HG03342 (cell line): ENCODE measurements around the gene NT5C1A.

Experiments
- ATAC-seq: cut with Tn5 transposase; IDR thresholded peaks from one replicate; pipeline ENCODE4 v1.9.1; 2021; ENCODE audit warnings: mild to moderate bottlenecking, moderate library complexity; ENCODE audit not compliant: unreplicated experiment

The NT5C1A gene

DNA sequence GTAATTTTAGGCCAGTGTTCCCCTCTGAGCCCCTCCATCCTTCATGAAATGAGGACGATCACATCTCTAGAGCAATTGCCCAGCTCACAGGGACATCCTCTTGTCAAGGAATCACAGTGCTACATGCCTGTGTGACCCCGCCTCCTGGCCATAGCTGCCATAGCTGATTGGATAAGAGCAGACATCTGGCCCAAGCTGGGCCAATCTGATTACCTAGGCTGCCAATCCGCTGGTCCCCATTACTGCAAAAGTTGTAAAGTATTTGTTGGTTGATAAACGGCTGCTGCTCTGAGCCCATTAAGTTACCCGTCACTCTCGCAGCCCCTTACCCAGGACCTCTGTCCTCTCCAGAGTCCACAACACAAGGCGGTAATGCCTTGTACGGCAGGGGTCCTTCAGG is 8.3 kb downstream of the NT5C1A start:
- ATAC-seq = no peak

GRCh38 chr1:39662861-39663260 is 9.0 kb downstream of the NT5C1A start:
- ATAC-seq = no peak

DNA sequence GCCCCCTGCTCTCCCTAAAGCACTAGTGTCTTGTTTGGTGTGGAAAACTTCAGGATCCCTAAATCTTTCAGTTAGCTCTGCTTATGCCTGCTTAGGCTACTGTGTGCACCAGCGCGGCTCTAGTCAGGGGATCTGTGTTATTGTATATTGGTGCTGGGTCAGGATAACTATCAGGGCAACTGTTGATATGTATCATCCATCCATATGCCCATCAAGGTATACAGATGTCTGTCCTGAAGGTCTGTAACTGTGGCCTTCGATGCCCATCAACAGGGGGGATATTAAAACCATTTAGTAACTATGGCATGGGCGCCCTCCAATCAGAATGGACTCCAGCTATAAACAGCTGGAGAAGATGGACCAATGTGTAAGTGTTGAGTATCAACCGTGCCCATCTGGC is 12.4 kb downstream of the NT5C1A start:
- ATAC-seq = no peak

DNA sequence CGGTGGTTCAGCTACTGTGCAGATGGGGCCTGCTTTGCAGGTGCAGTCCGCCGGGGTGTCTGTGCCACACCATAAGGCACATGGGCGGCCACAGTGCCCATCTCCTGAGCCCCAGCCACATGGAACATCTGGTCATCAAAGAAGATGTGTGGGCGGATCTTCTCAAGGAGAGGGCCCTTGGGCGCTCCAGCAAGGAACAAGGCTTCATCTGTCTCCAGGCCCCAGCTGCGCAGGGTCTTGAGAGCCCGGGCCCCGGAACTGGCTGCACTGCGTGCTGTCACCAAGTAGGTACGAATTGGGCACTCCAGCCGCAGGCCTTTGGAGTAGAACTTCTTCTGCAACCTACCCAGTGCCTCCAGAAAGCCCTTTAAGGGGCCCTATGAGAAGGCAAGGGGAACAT is 12.8 kb downstream of the NT5C1A start:
- ATAC-seq = no peak

- no peak for ATAC-seq
These were observed 13.9 kb downstream of the NT5C1A start for GRCh38 chr1:39657923-39658485.

DNA sequence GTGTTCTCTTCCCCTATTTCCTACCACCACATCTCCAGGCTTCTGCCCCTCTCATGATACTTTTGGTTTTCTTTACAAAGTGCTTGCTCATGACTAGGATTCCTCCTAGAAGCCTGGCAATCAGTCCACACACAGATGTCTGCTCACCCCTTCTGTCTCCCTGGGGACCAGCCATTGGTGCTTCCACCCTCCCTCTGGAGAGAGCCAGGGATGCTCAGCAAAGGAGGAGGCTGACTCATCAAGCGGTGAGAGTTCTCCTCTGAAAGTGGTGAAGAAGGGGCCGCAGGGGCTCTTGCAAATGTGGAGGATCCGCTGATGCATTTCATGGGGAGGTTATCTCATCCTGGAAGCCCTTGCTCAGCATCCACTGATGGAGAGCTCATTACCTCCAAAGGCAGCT is 14.5 kb downstream of the NT5C1A start:
- ATAC-seq = no peak

GRCh38 chr1:39656391-39656790 is 15.5 kb downstream of the NT5C1A start:
- ATAC-seq = no peak

- no peak for ATAC-seq
These were observed 16.2 kb downstream of the NT5C1A start for GRCh38 chr1:39655578-39656268.

GRCh38 chr1:39654291-39654690 is 17.6 kb downstream of the NT5C1A start:
- ATAC-seq = no peak

DNA sequence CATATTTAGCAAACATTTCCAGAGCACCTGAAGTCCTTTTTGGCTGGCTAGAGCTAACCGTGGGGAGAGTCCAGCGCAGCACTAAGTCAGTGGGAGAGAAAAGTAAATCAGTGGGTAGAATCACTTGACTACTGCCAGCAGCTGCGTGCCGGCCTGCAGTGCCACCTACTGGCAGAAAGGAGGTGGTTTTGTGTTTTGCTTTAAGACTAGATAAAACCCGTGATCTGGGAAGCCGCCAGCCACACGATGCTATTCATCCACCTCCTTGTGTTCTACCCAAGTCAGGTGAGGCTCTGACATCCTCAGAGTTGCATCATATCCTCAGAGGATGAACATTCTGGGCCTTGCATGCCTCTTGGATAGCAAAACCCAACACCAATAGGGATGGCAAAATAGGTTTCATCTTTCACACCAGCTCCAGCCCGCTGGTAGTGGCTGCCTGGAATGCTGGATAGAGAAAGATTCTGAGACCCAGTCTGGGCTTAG is 18.3 kb downstream of the NT5C1A start:
- ATAC-seq = no peak

GRCh38 chr1:39652554-39652953 is 19.4 kb downstream of the NT5C1A start:
- no peak for ATAC-seq

- ATAC-seq = no peak
These were observed 19.8 kb downstream of the NT5C1A start for GRCh38 chr1:39652105-39652504.

DNA sequence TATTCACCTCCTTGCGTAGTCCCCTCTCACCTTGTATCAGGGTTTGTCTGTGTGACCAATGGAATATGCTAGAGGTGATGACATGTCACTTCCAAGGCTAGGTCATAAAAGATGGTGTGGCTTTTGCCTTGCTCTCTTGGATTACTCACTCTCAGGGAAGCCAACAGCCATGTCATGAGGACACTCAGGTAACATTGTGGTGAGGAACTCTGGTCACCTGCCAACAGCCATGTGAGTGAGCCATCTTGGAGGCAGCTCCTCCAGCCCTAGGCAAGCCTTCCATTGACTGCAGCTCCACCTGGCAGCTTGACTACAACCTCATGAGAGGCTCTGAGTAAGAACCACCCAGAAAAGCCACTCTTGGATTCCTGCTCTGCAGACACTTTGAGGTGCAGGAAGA is 21.5 kb downstream of the NT5C1A start:
- no peak for ATAC-seq

- ATAC-seq = no peak
These were observed 22.2 kb downstream of the NT5C1A start for GRCh38 chr1:39649636-39650185.

DNA sequence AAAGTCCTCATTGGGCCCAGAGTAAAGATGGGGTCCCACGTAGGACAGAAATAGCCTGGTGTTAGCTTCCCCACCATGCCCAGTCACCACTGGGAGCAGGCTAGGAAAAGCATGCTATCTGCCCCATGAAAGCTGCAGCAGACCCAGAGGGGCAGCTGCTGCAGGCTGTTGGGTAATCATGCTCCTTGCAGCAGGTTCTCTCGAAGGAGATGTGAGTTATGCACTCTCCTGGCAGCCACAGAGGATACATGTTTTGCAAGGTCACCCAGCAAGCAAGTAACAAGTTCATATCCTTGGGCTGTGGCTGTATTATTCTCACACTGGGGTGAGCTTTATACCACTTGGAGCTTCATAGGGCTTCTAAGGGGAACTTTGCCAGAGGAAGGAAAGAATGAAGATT is 23.4 kb downstream of the NT5C1A start:
- no peak for ATAC-seq

DNA sequence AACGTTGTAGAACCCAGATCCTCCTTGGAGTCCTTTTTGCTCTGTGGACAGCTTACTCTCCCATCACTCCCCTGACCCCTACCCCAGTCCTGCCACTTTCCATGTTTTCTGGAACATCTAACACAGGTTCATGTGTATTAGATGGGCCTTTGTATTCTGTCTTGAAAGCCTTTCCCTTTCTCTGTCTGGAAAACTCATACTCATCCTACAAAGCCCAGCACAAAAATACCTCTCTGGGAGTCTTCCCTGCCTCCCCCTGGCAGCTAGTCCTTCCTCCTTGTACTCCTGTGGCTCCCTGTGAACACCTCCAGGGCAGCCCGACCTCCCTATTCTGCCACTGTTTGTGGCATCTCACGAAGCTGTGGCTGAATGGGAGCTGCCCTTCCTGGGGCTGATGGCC is 24.7 kb downstream of the NT5C1A start:
- ATAC-seq = no peak

GRCh38 chr1:39646232-39647081 is 25.4 kb downstream of the NT5C1A start:
- no peak for ATAC-seq

GRCh38 chr1:39645411-39646043 is 26.4 kb downstream of the NT5C1A start:
- no peak for ATAC-seq

- no peak for ATAC-seq
These were observed 28.2 kb downstream of the NT5C1A start for GRCh38 chr1:39643705-39644104.

DNA sequence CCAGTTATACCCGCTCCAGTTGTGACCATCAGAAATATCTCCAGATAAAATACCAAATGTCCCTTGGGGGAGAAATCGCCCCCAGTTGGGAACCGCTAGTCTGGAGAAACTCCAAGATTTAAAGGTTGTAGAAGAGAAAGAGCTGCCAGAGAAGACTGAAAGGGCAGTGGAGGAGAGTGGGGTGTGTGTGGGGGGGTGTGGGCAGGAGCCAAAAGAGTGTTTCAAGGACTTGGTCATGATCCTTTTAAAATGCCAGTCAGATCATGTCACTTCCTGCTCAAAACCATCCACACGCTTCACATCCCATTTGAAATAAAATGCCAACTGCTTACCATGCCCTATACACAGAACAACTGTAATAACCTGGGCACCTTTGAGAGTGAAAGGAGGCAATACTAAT is 29.1 kb downstream of the NT5C1A start:
- ATAC-seq = no peak

DNA sequence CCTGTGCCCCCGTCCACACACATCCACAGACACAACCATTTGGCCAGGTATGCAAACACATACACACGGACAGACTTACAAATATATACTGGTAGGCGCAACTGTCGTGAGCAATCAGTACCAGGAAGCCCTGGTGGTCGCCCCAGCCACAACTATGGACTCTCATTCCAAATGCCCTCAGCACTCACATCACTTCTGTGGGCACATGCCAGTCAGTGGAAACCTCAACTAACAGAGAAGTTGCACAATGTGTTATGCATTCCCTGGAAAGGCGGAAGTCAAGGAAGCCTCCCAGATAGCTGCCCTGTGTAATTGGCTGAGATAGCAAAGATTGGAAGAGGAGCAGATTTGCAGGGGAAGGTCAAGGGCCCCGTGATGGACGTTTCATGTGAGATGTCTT is 31.0 kb downstream of the NT5C1A start:
- ATAC-seq = no peak
